ENCODE measurements around the gene PDE4D.

Gene PDE4D

GRCh38 chr5:59724482-59725391 is 168.8 kb downstream of the PDE4D start:
- no peak overlapping the region for H3K4me3 ChIP-seq (ENCODE audit: low read depth, low read length)
- peak; percentile 39 for DNase-seq (ENCODE audit: low read depth, low spot score)
- in situ Hi-C loops (cut with HindIII; ENCODE audit: low sequenced_read_pairs): no loop called here
- TF ChIP-seq, protein P1, sequence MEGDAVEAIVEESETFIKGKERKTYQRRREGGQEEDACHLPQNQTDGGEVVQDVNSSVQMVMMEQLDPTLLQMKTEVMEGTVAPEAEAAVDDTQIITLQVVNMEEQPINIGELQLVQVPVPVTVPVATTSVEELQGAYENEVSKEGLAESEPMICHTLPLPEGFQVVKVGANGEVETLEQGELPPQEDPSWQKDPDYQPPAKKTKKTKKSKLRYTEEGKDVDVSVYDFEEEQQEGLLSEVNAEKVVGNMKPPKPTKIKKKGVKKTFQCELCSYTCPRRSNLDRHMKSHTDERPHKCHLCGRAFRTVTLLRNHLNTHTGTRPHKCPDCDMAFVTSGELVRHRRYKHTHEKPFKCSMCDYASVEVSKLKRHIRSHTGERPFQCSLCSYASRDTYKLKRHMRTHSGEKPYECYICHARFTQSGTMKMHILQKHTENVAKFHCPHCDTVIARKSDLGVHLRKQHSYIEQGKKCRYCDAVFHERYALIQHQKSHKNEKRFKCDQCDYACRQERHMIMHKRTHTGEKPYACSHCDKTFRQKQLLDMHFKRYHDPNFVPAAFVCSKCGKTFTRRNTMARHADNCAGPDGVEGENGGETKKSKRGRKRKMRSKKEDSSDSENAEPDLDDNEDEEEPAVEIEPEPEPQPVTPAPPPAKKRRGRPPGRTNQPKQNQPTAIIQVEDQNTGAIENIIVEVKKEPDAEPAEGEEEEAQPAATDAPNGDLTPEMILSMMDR (IDR thresholded peaks at IDR 0.05; ENCODE audit: low read depth, low read length): peak; percentile 75

GRCh38 chr5:59722874-59723273 is 170.7 kb downstream of the PDE4D start:
- no peak overlapping the region for H3K4me3 ChIP-seq (ENCODE audit: low read depth, low read length)
- in situ Hi-C loops (cut with HindIII; ENCODE audit: low sequenced_read_pairs): no loop called here
- DNase-seq (ENCODE audit: low read depth, low spot score): peak; percentile 20

GRCh38 chr5:59721741-59722140 is 171.8 kb downstream of the PDE4D start:
- H3K4me3 ChIP-seq (ENCODE audit: low read depth, low read length): no peak overlapping the region
- in situ Hi-C loops (cut with HindIII; ENCODE audit: low sequenced_read_pairs): no loop called here
- TF ChIP-seq, protein P1 (IDR thresholded peaks at IDR 0.05; ENCODE audit: low read depth, low read length): no peak
- no peak for DNase-seq (ENCODE audit: low read depth, low spot score)

More at GRCh38 chr5:59722874-59723273, 170.7 kb downstream of the PDE4D start:
- TF ChIP-seq, protein P1 (IDR thresholded peaks at IDR 0.05; ENCODE audit: low read depth, low read length): no peak

DNA sequence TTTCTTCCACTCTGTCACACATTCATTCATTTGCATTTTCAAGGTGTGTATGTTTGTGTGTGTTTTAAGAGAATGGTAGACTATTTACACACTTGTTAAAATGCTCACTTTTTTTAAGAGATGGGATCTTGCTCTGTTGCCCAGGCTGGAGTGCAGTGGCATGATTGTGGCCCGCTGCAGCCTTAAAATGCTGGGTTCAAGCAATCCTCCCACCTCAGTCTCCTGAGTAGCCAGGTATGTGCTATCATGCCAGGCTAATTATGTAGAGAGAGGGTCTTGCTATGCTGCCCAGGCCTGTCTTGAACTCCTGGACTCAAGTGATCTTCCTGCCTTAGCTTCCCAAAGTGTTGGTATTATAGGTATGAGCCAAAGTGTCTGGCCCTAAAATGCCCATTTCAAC is 173.5 kb downstream of the PDE4D start:
- DNase-seq (ENCODE audit: low read depth, low spot score): no peak
- in situ Hi-C loops (cut with HindIII; ENCODE audit: low sequenced_read_pairs): no loop called here
- TF ChIP-seq, protein P1 (IDR thresholded peaks at IDR 0.05; ENCODE audit: low read depth, low read length): no peak
- no peak overlapping the region for H3K4me3 ChIP-seq (ENCODE audit: low read depth, low read length)

DNA sequence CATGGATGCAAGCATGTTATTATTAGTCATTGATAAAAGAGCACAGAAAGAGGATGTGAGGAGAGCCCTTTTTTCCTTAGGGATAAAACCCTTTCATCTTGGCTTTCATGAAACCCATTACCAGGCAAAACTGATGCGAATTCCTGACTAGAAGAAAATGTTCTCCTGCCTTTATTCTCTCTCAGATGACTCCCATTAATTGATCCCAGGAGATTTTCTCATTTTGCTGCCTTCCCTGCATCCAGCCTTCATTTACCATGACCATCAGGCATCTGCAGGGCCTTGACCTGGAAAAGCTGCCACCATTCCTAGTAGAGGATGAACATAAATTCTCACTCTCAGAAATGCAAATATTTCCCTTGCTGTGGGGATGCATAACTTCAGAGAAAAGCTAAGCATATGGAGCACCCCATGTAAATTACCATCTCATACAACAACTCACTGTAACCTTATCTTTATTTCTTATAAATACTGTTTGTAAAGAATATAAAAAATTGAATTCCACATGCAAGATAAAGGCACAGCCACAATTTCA is 176.5 kb downstream of the PDE4D start:
- in situ Hi-C loops (cut with HindIII; ENCODE audit: low sequenced_read_pairs): no loop called here
- no peak overlapping the region for H3K4me3 ChIP-seq (ENCODE audit: low read depth, low read length)
- TF ChIP-seq, protein P1 (IDR thresholded peaks at IDR 0.05; ENCODE audit: low read depth, low read length): no peak
- no peak for DNase-seq (ENCODE audit: low read depth, low spot score)

GRCh38 chr5:59716029-59716428 is 177.5 kb downstream of the PDE4D start:
- no peak overlapping the region for H3K4me3 ChIP-seq (ENCODE audit: low read depth, low read length)
- in situ Hi-C loops (cut with HindIII; ENCODE audit: low sequenced_read_pairs): no loop called here
- TF ChIP-seq, protein P1 (IDR thresholded peaks at IDR 0.05; ENCODE audit: low read depth, low read length): no peak
- no peak for DNase-seq (ENCODE audit: low read depth, low spot score)

Measured in astrocyte of the spinal cord (primary cell).